NCI-H526 treated with DMSO at 0.1 percent for 48 hours (cell line): ENCODE measurements around the gene CD6.

Source experiments
- DNase-seq: peaks from one replicate; lab custom pipeline; 2025; lab: John Stamatoyannopoulos, UW

CD6 gene, protein sequence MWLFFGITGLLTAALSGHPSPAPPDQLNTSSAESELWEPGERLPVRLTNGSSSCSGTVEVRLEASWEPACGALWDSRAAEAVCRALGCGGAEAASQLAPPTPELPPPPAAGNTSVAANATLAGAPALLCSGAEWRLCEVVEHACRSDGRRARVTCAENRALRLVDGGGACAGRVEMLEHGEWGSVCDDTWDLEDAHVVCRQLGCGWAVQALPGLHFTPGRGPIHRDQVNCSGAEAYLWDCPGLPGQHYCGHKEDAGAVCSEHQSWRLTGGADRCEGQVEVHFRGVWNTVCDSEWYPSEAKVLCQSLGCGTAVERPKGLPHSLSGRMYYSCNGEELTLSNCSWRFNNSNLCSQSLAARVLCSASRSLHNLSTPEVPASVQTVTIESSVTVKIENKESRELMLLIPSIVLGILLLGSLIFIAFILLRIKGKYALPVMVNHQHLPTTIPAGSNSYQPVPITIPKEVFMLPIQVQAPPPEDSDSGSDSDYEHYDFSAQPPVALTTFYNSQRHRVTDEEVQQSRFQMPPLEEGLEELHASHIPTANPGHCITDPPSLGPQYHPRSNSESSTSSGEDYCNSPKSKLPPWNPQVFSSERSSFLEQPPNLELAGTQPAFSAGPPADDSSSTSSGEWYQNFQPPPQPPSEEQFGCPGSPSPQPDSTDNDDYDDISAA

DNA sequence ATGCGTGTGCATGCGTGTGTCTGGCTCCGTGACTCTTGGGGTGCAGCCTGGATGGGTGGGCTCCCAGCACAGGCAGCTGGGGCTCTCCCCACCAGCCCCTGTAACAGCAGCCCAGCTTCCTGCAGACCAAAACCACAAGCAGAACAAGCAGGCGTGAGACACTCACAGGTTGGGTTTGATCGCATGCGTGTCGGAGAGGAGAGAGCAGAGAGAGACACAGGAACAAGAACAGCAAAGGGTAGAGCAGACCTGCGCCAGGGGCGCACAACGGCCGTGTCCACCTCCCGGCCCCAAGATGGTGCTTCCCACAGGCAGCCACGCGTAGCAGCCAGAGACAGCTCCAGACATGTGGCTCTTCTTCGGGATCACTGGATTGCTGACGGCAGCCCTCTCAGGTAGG, at the start of gene CD6:
TSS of gene CD6 (plus strand) at position 161 of the 400 bp plus-strand sequence. CDS start at position 347, 186 bp downstream.
- DNase-seq = no peak

DNA sequence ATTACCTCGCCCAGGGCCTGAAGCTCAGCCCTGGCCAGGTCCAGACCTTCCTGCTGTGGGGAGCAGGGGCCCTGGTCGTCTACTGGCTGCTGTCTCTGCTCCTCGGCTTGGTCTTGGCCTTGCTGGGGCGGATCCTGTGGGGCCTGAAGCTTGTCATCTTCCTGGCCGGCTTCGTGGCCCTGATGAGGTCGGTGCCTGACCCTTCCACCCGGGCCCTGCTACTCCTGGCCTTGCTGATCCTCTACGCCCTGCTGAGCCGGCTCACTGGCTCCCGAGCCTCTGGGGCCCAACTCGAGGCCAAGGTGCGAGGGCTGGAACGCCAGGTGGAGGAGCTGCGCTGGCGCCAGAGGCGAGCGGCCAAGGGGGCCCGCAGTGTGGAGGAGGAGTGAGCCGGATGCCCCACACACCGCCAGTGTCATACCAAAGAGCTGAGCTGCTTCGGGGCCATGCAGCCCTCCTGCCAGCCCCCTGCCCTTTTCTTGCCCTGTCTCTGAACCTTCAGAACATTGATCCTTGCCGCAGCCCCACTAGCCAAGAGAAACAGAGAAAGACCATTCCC, 49.6 kb upstream of the CD6 start:
- DNase-seq = no peak

DNA sequence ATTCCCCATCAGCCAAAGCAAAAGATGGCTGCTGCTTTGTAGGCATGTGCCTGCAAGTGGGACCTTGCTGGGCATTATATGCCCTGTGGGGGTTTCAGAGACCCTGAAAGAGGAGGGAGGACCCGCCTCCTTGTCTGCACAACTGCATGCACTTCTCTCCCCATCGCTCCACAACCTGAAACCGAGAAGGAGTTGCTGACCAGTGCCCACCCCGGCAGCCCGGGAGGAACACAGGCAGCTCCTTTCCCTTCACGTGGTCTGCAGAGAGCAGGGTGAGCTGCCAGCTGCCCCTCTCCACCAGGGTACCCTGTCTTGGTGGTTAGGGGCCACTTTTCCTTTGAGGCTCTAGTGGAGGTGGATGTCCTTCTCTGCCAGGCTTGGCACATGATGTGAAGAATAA, 48.6 kb upstream of the CD6 start:
- DNase-seq = no peak

DNA sequence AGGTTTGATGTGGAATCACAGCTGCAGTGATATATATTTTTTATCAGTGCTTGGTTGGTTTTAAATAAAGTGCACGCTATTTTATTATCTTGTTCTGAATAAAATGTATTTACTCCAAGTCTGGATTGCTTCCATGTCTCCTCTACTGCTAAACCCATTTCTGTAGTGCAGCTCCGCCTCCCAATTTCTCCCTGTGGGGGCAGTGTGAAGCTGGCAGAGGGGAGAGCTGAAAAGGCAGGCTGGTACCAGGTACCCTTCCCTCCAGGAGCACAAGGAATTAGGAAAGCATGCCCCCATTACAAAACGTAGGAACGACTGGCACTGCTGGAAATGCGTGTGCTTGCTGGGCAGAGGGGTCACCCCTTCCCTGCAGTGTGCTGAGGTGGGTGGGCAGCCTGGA, 48.2 kb upstream of the CD6 start:
- DNase-seq = no peak

DNA sequence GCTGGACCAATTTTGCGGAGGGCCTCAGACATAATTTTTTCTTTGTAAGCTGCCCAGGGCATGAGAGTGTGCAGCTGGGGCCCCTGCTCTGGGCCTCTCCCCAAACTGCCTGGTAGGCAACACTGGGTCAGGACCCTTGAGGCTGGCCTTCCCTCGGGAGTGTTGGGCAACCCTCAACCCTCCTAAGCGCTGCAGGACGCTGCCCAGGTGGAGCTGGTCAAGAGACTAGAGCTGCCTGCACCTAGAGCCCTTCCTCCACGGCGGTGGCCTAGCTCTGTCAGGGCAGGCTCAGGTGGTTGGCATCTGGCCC, 47.7 kb upstream of the CD6 start:
- DNase-seq = no peak

DNA sequence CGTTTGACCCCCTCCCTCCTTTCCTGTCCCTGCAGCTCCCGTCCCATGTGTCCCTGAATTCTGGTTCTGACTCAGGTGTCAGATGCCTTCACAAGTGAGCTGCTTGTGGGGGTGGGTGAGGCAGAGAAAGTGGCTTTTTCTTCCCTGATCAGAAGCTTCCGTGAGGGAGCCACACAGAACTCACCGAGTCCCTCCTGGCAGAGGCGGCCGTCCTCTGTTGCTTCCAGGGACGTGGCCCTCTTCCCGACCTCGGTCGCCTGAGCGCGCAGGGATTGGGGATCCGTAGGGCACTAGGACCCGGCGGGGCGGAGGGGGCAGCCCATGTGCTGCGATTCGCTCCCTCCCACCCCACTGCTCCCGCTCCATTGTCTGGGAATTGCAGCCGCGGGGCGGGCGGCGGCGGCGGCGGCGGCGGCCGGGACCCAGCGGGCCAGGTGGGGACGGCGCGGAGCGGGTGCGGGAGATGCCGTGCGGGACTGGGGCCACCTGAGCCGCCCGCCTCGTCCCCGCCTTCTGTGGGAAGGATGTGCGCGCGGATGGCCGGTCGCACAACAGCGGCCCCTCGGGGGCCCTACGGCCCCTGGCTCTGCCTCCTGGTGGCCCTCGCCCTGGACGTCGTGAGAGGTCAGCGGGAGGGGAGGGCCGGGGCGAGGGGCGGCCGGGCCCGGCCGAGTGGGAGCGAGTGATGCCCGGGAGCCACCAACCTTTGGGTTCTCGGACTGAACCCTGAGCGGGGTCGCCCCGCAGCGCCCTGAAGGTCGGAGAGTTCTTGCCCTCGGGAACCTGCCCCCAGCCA, 47.2 kb upstream of the CD6 start, which contains the start of gene TMEM132A:
TSS of gene TMEM132A (plus strand) at position 351 of the 796 bp plus-strand sequence. CDS start at position 525, 174 bp downstream.
- DNase-seq = peak; percentile 78

DNA sequence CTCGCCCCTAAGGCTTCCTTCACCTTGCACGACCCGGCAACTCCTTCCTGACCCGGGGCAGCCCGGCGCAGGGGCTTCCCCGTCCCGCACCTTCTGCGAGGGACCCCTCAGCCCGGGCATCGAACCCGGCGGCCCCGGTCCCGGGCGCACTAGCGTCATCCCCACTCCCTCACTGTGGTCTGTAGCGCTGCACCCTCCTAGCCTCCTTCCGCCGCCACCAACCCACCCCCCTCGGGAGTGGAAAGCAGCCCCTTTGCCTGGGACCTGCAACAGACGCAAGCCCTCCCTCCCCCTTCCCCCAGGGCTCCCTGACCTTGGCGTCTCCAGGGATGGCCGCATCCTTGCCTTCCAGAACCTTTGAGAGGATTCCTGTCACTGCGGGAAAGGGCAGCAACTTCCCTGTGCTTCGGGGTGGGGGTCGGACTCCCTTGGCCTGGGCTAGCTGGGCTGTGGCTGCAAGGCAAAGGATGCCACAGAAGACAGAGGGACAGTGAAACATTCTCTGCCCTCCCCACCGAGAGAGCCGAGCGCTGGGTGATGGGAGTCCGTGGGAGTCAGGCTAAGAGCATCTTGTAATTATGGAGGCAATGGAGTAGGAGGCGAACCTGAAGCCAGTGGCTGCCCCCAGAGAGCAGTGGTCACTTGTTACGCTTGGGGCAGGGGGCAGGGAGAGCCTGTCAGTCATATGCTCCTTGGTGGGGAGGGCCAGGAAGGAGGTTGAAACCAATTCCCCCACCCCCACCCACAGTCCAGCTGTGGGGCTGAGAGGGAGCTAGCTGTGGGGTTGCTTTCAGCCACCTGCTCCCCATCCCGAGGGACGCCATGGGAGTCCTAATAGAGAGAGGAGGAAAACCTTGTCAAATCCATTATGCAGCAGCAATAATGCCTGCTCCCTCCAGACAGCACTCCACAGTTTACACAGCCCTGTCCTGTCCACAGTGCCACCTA, 46.3 kb upstream of the CD6 start:
- DNase-seq = no peak

DNA sequence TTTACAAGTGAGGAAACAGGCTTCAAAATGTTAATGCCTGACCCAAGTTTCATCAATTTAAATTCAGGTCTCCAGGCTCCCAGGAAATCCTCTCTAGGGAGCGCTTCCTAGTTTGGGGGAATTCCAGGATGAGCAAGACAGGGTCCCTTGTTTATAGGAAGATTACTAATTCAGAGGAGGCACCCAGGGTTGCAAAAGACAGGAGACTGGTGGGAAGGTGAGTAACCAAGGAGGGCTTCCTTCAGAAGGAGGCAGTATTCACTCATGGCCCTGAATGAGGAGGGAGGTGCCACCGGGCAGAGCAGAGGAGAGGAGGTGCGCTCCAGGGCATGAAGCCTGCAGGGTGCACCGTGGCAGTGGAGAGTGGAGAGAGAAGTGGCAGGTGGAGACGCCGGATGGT, 45.6 kb upstream of the CD6 start:
- no peak for DNase-seq

DNA sequence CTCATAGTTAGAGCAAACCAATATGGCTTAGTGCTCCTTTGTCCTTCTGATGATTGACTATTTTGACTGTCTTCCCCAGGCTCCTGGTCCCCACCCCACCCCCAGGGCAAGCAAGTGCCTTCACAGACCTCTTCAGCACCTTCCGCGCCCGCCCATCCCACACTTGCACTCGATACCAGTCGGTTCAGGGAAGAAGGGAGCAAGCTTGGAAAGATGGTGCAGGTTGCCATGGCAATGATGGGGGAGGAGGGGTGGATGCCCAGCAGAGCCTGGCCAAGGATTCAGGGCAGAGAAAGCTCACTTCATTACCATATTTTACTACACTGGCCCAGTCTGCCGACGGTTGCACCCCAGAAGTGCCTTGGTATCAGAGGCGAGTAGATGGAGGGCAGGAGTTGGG, 45.0 kb upstream of the CD6 start:
- no peak for DNase-seq

DNA sequence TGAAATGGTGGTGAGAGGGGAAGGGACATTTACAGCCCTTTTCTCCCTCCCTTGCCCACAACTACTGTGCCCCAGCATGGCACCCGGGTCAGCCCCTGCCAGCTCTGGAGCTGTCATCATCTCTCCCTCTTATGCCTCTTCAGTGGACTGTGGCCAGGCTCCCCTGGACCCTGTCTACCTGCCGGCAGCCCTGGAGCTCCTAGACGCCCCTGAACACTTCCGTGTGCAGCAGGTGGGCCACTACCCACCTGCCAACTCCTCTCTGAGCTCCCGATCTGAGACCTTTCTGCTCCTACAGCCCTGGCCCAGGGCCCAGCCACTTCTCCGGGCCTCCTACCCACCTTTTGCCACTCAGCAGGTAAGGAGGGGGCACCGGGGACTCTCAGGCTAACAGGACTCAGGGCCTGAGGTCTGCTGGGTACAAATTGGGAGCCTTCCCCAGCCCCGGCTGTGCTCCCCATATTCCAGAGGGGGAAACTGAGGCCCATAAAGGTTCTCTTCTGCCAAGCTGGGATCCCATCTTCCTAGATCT, 44.4 kb upstream of the CD6 start:
- DNase-seq = no peak

DNA sequence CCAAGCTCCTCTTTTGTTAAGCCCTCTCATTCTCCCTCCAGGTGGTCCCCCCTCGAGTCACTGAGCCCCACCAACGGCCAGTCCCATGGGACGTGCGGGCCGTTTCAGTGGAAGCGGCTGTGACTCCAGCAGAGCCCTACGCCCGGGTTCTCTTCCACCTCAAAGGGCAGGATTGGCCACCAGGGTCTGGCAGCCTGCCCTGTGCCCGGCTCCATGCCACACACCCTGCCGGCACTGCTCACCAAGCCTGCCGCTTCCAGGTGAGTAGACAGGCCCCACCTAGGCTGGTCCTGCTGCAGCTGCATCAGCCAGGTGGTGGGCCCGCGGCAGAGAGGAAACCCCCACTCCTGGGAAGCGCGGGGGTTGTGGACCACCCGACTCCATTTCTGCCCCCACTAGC, 43.9 kb upstream of the CD6 start:
- no peak for DNase-seq

DNA sequence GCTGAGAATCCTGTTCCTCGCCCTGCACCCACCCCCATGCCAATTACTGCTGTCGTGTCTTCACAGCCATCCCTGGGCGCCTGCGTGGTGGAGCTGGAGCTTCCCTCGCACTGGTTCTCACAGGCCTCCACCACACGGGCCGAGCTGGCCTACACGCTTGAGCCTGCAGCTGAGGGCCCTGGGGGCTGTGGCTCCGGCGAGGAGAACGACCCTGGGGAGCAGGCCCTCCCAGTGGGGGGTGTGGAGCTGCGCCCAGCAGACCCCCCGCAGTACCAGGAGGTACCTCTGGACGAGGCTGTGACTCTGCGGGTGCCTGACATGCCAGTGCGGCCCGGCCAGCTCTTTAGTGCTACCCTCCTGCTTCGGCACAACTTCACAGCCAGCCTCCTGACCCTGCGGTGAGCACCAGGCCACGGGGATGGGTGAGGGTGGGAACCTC, 42.9 kb upstream of the CD6 start:
- DNase-seq = no peak

DNA sequence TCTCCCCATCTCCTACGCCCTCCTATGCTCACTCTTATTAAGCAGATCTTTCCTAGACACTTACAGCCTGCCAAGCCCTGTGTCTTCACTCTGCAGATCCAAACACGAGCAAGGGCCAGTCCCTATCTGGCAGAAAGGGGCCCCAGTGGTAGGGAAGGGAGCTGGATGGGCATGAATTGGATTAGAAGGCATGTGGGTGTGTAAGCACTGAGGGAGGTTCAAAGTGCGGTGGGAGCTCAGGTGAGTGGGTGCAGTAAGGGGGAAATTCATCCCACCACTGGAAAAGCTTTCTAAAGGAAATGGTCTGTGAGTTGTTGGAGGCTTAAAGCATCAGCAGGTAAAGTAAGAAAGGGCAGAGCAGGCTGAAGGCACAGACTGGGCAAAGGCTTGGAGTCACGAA, 41.7 kb upstream of the CD6 start:
- DNase-seq = no peak

DNA sequence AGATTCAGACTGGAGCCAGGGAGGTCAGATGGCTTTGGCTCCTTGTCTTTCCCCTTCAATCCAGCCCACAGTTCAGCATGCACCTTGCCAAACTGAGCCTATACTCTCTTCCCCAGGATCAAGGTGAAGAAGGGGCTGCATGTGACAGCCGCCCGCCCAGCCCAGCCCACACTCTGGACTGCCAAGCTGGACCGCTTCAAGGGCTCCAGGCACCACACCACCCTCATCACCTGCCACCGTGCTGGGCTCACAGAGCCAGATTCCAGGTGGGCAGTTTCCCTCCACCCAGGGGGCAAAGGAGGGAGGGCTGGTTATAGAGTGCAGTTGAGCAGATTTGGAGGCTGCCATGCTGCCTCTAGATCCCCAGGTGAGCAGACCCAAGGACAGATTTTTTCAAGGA, 41.1 kb upstream of the CD6 start:
- no peak for DNase-seq

DNA sequence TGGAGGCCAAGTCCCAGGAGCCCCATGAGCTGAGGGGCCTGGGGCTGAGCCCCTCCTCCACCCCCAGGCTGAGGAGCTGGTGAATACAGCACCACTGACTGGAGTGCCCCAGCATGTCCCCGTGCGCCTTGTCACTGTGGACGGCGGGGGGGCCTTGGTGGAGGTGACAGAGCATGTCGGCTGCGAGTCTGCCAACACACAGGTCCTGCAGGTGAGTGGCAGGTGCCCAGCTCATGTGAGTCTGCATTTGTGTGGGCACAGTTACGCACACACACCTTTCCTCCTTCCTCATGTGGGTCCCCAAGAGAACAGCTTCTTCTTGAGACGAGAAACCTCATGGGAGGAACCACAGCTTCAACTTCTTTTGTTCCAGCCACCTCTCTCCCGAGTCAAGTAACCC, 39.6 kb upstream of the CD6 start:
- DNase-seq = no peak

DNA sequence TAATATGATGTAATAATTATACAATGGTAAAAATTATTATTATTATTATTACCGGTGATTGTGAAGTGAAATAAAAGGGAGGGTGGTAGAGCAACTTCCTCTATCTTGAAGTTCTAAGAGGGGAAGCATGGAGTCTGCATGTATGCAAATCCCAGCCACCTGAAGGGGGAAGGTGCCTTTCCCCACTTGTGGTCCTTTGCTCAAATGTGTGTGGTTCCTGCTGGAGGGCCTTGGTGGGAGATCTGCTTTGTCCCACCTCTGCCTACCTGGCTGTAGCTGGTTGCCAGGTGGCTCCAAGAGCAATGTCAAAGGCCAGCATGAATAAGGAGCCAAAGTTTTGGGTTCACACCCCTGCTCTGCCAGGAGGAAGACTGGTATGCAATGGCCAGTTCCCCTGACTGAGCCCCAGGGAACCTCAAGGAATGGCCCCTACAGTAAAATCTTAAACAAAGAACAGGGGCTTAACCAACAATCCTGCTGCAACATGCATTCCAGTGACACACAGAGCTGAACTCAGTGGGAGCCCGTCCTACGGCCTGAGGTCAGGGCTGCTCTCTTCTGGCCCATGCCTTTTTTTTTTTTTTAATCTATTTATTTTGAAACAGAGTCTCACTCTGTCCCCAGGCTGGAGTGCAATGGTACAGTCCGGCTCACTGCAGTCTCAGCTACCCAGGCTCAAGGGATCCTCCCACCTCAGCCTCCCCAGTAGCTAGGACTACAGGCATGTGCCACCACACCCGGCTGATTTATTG, 38.7 kb upstream of the CD6 start:
- DNase-seq = no peak

DNA sequence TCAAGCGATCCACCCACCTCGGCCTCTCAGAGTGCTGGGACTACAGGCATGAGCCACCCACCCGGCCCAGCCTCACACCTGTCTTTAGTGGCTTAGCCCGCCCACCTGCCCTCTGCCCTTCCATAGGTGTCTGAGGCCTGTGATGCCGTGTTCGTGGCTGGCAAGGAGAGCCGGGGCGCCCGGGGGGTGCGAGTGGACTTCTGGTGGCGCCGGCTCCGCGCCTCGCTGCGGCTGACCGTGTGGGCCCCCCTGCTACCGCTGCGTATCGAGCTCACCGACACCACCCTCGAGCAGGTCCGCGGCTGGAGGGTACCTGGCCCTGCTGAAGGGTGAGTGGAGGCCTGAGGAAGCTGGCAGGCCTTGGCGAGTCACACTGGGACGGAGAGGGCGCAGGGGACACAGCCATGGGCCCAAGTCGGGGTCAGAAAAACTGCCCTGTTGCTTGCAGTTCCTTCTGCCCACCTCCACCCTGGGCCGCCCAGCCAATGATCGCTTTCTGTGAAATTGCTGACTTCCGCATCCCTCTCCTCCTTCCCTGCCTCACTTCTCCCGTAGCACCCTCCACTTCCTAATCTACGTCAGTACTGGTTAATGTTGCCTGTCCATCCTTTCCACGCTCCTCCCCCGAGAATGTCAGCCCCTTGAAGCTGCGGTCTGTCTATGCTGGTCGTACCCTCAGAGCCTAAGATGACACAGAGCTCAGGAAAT, 37.9 kb upstream of the CD6 start:
- no peak for DNase-seq

DNA sequence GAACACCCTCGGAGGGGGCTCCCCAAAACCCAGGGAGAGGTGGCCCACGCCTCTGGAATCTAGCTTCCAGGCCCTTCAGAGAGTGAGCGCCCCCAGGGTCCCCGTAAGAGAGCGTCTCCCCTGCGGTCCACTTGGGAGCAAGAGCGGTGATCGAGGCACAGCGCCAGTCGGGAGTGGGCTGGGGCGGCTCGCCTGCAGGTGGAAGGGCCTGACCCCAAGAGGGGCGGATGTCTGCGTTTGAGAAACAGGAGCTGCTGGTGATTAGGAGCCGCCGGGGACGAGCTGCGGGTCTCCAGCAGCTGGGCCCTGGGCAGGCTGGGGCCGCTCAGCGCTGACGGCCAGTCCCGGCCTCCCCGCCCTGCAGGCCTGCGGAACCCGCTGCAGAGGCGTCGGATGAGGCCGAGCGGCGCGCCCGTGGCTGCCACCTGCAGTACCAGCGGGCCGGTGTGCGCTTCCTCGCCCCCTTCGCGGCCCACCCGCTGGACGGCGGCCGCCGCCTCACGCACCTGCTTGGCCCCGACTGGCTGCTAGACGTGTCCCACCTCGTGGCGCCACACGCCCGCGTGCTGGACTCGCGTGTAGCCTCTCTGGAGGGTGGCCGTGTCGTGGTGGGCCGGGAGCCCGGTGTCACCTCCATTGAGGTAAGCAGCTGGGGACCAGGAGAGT, 37.2 kb upstream of the CD6 start:
- no peak for DNase-seq
